ENCODE results near the gene IGSF21. TPM values are rescaled to one million over a fixed set of nuclear protein-coding genes. Genes with fewer than 3 reads are reported as not detected.

The IGSF21 gene
- total and polyA plus RNA-seq, 10 of the 15 experiments (the other 5 are each of a cell fraction or from before 2014, with no cell fraction given), result 0.03 to 0.49 TPM; not detected in 8

DNA sequence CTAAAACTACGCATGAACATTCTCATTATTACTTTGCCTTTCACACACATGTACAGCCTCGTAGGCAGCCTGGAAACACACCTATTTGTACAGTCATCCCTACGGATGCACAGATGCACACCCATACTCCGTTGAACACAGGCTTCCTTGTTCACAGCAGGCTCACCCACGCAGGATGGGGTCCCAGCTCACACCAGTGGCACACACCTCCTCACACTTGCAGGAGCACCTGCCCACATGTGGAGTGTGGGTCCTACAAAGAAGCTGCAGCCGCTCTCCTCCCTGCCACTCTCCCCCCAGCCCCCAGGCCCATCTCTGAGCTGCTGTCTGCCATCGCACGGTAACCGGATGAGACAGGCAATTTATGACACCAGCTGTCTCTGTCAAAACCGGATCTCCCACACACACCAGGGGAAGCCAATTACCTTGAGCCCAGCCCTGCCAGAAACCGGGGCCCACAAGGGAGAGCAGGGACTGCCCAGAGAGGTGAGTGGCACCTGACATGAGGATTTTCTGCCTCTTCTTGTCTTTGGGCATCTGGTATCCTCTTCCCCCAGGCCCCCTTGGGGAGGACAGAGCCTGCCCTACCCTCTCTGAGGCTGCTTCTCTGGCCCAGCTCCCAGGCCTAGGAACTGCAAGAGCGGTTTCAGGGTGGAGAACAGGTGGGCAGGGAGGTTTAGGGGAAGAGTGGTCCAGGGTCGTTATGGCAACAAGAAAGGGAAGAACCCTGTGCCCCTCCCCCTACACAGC, 175.4 kb downstream of the IGSF21 start (continued):
- TF ChIP-seq, protein P1, sequence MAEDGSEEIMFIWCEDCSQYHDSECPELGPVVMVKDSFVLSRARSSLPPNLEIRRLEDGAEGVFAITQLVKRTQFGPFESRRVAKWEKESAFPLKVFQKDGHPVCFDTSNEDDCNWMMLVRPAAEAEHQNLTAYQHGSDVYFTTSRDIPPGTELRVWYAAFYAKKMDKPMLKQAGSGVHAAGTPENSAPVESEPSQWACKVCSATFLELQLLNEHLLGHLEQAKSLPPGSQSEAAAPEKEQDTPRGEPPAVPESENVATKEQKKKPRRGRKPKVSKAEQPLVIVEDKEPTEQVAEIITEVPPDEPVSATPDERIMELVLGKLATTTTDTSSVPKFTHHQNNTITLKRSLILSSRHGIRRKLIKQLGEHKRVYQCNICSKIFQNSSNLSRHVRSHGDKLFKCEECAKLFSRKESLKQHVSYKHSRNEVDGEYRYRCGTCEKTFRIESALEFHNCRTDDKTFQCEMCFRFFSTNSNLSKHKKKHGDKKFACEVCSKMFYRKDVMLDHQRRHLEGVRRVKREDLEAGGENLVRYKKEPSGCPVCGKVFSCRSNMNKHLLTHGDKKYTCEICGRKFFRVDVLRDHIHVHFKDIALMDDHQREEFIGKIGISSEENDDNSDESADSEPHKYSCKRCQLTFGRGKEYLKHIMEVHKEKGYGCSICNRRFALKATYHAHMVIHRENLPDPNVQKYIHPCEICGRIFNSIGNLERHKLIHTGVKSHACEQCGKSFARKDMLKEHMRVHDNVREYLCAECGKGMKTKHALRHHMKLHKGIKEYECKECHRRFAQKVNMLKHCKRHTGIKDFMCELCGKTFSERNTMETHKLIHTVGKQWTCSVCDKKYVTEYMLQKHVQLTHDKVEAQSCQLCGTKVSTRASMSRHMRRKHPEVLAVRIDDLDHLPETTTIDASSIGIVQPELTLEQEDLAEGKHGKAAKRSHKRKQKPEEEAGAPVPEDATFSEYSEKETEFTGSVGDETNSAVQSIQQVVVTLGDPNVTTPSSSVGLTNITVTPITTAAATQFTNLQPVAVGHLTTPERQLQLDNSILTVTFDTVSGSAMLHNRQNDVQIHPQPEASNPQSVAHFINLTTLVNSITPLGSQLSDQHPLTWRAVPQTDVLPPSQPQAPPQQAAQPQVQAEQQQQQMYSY (CRISPR knock-in tag; IDR thresholded peaks at IDR 0.05), result no peak
- no peak for TF ChIP-seq TCF12 (IDR thresholded peaks at IDR 0.05; ENCODE audit: low read depth, low read length)
- TF ChIP-seq, protein P2, sequence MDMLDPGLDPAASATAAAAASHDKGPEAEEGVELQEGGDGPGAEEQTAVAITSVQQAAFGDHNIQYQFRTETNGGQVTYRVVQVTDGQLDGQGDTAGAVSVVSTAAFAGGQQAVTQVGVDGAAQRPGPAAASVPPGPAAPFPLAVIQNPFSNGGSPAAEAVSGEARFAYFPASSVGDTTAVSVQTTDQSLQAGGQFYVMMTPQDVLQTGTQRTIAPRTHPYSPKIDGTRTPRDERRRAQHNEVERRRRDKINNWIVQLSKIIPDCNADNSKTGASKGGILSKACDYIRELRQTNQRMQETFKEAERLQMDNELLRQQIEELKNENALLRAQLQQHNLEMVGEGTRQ (IDR thresholded peaks at IDR 0.05; ENCODE audit: borderline replicate concordance, low read depth, low read length), result no peak
- no peak for TF ChIP-seq ZNF217 (IDR thresholded peaks at IDR 0.05)
- no peak for TF ChIP-seq POLR2A (IDR thresholded peaks at IDR 0.05; ENCODE audit: low read depth, low read length)
- no peak for TF ChIP-seq POLR2AphosphoS2 (IDR thresholded peaks at IDR 0.05; ENCODE audit: low read depth, low read length)
- peak; percentile 52 for TF ChIP-seq MEF2B (IDR thresholded peaks at IDR 0.05; ENCODE audit: partially characterized antibody, poor library complexity, severe bottlenecking)
- no peak for TF ChIP-seq NFXL1 (IDR thresholded peaks at IDR 0.05; ENCODE audit: borderline replicate concordance)
- no peak for TF ChIP-seq HDGF (IDR thresholded peaks at IDR 0.05)
- TF ChIP-seq CHD2 (IDR thresholded peaks at IDR 0.05; ENCODE audit: borderline replicate concordance, low read depth, low read length), result 0 out of 2 replicates have a peak, but pooled peaks have one; percentile 19
- no peak for TF ChIP-seq KDM1A (IDR thresholded peaks at IDR 0.05; ENCODE audit: borderline replicate concordance)
- 0 out of 2 replicates have a peak, but pooled peaks have one; percentile 2 for TF ChIP-seq SPI1 (IDR thresholded peaks at IDR 0.05; ENCODE audit: borderline replicate concordance, insufficient read depth, low read depth, low read length)
- TF ChIP-seq, protein P3, sequence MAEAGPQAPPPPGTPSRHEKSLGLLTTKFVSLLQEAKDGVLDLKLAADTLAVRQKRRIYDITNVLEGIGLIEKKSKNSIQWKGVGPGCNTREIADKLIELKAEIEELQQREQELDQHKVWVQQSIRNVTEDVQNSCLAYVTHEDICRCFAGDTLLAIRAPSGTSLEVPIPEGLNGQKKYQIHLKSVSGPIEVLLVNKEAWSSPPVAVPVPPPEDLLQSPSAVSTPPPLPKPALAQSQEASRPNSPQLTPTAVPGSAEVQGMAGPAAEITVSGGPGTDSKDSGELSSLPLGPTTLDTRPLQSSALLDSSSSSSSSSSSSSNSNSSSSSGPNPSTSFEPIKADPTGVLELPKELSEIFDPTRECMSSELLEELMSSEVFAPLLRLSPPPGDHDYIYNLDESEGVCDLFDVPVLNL (IDR thresholded peaks at IDR 0.05; ENCODE audit: low read depth, low read length), result no peak
- TF ChIP-seq BCL11A (IDR thresholded peaks at IDR 0.05; ENCODE audit: low read depth, low read length), result no peak
- TF ChIP-seq CHD1 (IDR thresholded peaks at IDR 0.05; ENCODE audit: low read depth, low read length), result no peak
- TF ChIP-seq, protein P4, sequence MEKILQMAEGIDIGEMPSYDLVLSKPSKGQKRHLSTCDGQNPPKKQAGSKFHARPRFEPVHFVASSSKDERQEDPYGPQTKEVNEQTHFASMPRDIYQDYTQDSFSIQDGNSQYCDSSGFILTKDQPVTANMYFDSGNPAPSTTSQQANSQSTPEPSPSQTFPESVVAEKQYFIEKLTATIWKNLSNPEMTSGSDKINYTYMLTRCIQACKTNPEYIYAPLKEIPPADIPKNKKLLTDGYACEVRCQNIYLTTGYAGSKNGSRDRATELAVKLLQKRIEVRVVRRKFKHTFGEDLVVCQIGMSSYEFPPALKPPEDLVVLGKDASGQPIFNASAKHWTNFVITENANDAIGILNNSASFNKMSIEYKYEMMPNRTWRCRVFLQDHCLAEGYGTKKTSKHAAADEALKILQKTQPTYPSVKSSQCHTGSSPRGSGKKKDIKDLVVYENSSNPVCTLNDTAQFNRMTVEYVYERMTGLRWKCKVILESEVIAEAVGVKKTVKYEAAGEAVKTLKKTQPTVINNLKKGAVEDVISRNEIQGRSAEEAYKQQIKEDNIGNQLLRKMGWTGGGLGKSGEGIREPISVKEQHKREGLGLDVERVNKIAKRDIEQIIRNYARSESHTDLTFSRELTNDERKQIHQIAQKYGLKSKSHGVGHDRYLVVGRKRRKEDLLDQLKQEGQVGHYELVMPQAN (conservative IDR thresholded peaks at IDR 0.05), result 0 out of 2 replicates have a peak, but pooled peaks have one; percentile 20
- TF ChIP-seq MEF2A (IDR thresholded peaks at IDR 0.05; ENCODE audit: insufficient read depth, low read depth, low read length), result no peak
- no peak for TF ChIP-seq FOS (IDR thresholded peaks at IDR 0.05; ENCODE audit: borderline replicate concordance, extremely low read depth, insufficient read length)
- no peak for TF ChIP-seq ZBED1 (IDR thresholded peaks at IDR 0.05; ENCODE audit: borderline replicate concordance)
- peak in 1 of 2 experiments; percentile 58; a peak in 1 of 4 replicates for TF ChIP-seq BHLHE40 (IDR thresholded peaks at IDR 0.05; ENCODE audit: borderline replicate concordance in 1 of 2, low read depth in 2 of 2, low read length in 1 of 2)

All from GM12878 (cell line).